Stimulated activated CD8-positive, alpha-beta memory T cell treated with anti-CD3 and anti-CD28 coated beads, Interleukin-7, amount 100 ng/mL, for 1 hour (primary cell): ENCODE data around the gene CNTN4.

ENCODE experiments used
- DNase-seq, 2 donors: peaks; one replicate each; pipeline ENCODE4 v3.0.0-alpha.2; 2020; ENCODE audit warnings: low read depth in 2 of 2

Gene CNTN4

GRCh38 chr3:3037156-3037555, 938.5 kb downstream of the CNTN4 start:
- no peak for DNase-seq

- DNase-seq, result no peak
Measured at GRCh38 chr3:3038201-3038991, 939.7 kb downstream of the CNTN4 start.

- DNase-seq, result no peak
Measured at GRCh38 chr3:3053974-3054373, 955.3 kb downstream of the CNTN4 start.

GRCh38 chr3:3059645-3060044, 961.0 kb downstream of the CNTN4 start:
- DNase-seq, result no peak

GRCh38 chr3:3064297-3064696, 965.6 kb downstream of the CNTN4 start:
- DNase-seq, result no peak

- DNase-seq, result no peak
Measured at GRCh38 chr3:3065876-3066275, 967.2 kb downstream of the CNTN4 start.

GRCh38 chr3:3066378-3066777, 967.7 kb downstream of the CNTN4 start:
- no peak for DNase-seq

GRCh38 chr3:3066910-3067309, 968.2 kb downstream of the CNTN4 start:
- DNase-seq, result no peak

GRCh38 chr3:3068358-3068881, 969.8 kb downstream of the CNTN4 start:
- DNase-seq, result no peak

GRCh38 chr3:3069723-3070122, 971.1 kb downstream of the CNTN4 start:
- DNase-seq, result no peak

- no peak for DNase-seq
Measured at GRCh38 chr3:3071136-3071535, 972.5 kb downstream of the CNTN4 start.

- DNase-seq, result no peak
Measured at GRCh38 chr3:3074551-3075257, 976.0 kb downstream of the CNTN4 start.

- no peak for DNase-seq
Measured at GRCh38 chr3:3080309-3080708, 981.6 kb downstream of the CNTN4 start.

- no peak for DNase-seq
Measured at GRCh38 chr3:3081381-3082233, 982.9 kb downstream of the CNTN4 start.

- no peak for DNase-seq
Measured at GRCh38 chr3:3082234-3082924, 983.7 kb downstream of the CNTN4 start.

- no peak for DNase-seq
Measured at GRCh38 chr3:3084890-3085289, 986.2 kb downstream of the CNTN4 start.

GRCh38 chr3:3085782-3086181, 987.1 kb downstream of the CNTN4 start:
- DNase-seq, result no peak

GRCh38 chr3:3086239-3086638, 987.6 kb downstream of the CNTN4 start:
- DNase-seq, result no peak

GRCh38 chr3:3087279-3087678, 988.6 kb downstream of the CNTN4 start:
- DNase-seq, result no peak

- no peak for DNase-seq
Measured at GRCh38 chr3:3087716-3088465, 989.2 kb downstream of the CNTN4 start.

- no peak for DNase-seq
Measured at GRCh38 chr3:3089017-3089416, 990.4 kb downstream of the CNTN4 start.
